ENCODE data around the gene TGFB2. TPM values are rescaled to one million over a fixed set of nuclear protein-coding genes. Genes with fewer than 3 reads are reported as not detected.

The TGFB2 gene
- total RNA-seq, 3 donors from 2014 or later (not counting 1 experiment from before 2014, with no cell fraction given): 0.07 TPM; not detected in 2

GRCh38 chr1:218459878-218460711, 115.0 kb downstream of the TGFB2 start:
- Histone ChIP-seq H3K4me1 (ENCODE audit: control insufficient read depth, insufficient read depth, low read length) (no peaks in the 10 kb centered on the region), H3K9me3 (ENCODE audit: control insufficient read depth, insufficient read depth, low read length) (no peaks in the 10 kb centered on the region), H3K36me3 (ENCODE audit: control insufficient read depth, insufficient read depth, low read length) (no peaks in the 10 kb centered on the region), H3K27ac (ENCODE audit: low read length) (no peak overlapping the region), H3K4me3 (ENCODE audit: low read length) (no peak overlapping the region), H3K27me3 (ENCODE audit: control insufficient read depth, insufficient read depth, low read length) (no peaks in the 10 kb centered on the region)
- Mint-ChIP-seq H3K4me1 (no peaks in the 10 kb centered on the region), H3K27me3 (ENCODE audit: low read depth in 2 of 2) (no peaks in the 10 kb centered on the region), H3K4me3 (no peak overlapping the region), H3K27ac (no peak overlapping the region), H3K36me3 (no peaks in the 10 kb centered on the region), H3K9me3 (no peaks in the 10 kb centered on the region)
- WGBS (ENCODE audit: insufficient coverage): 69% methylated on average over 5 of the region's 6 CpGs
- DNase-seq (no peak), ATAC-seq (no peak)
- TF ChIP-seq CTCF (IDR thresholded peaks at IDR 0.05): no peak
- intact Hi-C loops (cut with micrococcal nuclease): no loop called here

GRCh38 chr1:218461351-218461750, 116.2 kb downstream of the TGFB2 start:
- no peaks in the 10 kb centered on the region for H3K27me3 ChIP-seq (ENCODE audit: control insufficient read depth, insufficient read depth, low read length)
- intact Hi-C loops (cut with micrococcal nuclease): no loop called here
- no peaks in the 10 kb centered on the region for H3K36me3 ChIP-seq (ENCODE audit: control insufficient read depth, insufficient read depth, low read length)
- no CpG with 5 or more reads among the region's 1 CpG for WGBS (ENCODE audit: insufficient coverage)
- Mint-ChIP-seq H3K27ac (no peak overlapping the region), H3K9me3 (peaks cover 0 to 2% of the 10 kb centered on the region in 2 donors), H3K36me3 (no peaks in the 10 kb centered on the region), H3K27me3 (ENCODE audit: low read depth in 2 of 2) (no peaks in the 10 kb centered on the region), H3K4me1 (no peaks in the 10 kb centered on the region), H3K4me3 (no peak overlapping the region)
- DNase-seq (no peak), ATAC-seq (no peak)
- no peaks in the 10 kb centered on the region for H3K4me1 ChIP-seq (ENCODE audit: control insufficient read depth, insufficient read depth, low read length)
- H3K27ac ChIP-seq (ENCODE audit: low read length): no peak overlapping the region
- no peak for TF ChIP-seq CTCF (IDR thresholded peaks at IDR 0.05)
- H3K4me3 ChIP-seq (ENCODE audit: low read length): no peak overlapping the region
- H3K9me3 ChIP-seq (ENCODE audit: control insufficient read depth, insufficient read depth, low read length): no peaks in the 10 kb centered on the region

DNA sequence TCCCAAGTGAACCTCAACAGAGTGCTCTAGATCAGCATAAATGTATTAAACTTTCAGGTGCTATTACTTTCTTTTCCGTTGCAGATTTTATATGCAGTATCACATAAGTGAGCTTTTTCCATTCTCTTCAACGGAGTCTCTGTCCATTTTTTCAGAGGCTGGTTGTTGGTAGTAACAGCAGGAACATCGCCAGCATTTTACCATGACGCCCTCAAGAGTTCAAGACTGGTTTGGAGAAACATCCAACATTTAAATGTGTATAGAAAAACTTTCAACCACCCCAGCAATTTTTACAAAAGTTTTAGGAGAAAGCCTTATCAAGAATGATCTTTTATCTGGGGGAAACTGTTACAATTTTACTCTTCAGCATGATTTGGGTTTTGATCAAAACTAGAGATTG, 117.0 kb downstream of the TGFB2 start:
- Histone ChIP-seq H3K4me3 (ENCODE audit: low read length) (no peak overlapping the region), H3K9me3 (ENCODE audit: control insufficient read depth, insufficient read depth, low read length) (no peaks in the 10 kb centered on the region), H3K36me3 (ENCODE audit: control insufficient read depth, insufficient read depth, low read length) (no peaks in the 10 kb centered on the region), H3K4me1 (ENCODE audit: control insufficient read depth, insufficient read depth, low read length) (no peaks in the 10 kb centered on the region), H3K27me3 (ENCODE audit: control insufficient read depth, insufficient read depth, low read length) (no peaks in the 10 kb centered on the region), H3K27ac (ENCODE audit: low read length) (no peak overlapping the region)
- H3K4me1 Mint-ChIP-seq: no peaks in the 10 kb centered on the region
- no peak overlapping the region for H3K4me3 Mint-ChIP-seq
- no peaks in the 10 kb centered on the region for H3K36me3 Mint-ChIP-seq
- ATAC-seq (no peak), DNase-seq (no peak)
- no peak for TF ChIP-seq CTCF (IDR thresholded peaks at IDR 0.05)
- H3K9me3 Mint-ChIP-seq: peaks cover 0 to 2% of the 10 kb centered on the region in 2 donors
- H3K27me3 Mint-ChIP-seq (ENCODE audit: low read depth in 2 of 2): no peaks in the 10 kb centered on the region
- no peak overlapping the region for H3K27ac Mint-ChIP-seq
- intact Hi-C loops (cut with micrococcal nuclease): no loop called here
- 100% methylated on average over 2 of the region's 4 CpGs for WGBS (ENCODE audit: insufficient coverage)

GRCh38 chr1:218462587-218462986, 117.5 kb downstream of the TGFB2 start:
- Histone ChIP-seq H3K4me3 (ENCODE audit: low read length) (no peak overlapping the region), H3K36me3 (ENCODE audit: control insufficient read depth, insufficient read depth, low read length) (no peaks in the 10 kb centered on the region), H3K27me3 (ENCODE audit: control insufficient read depth, insufficient read depth, low read length) (no peaks in the 10 kb centered on the region), H3K9me3 (ENCODE audit: control insufficient read depth, insufficient read depth, low read length) (no peaks in the 10 kb centered on the region), H3K27ac (ENCODE audit: low read length) (no peak overlapping the region), H3K4me1 (ENCODE audit: control insufficient read depth, insufficient read depth, low read length) (no peaks in the 10 kb centered on the region)
- Mint-ChIP-seq H3K27ac (no peak overlapping the region), H3K9me3 (peaks cover 0 to 2% of the 10 kb centered on the region in 2 donors), H3K27me3 (ENCODE audit: low read depth in 2 of 2) (no peaks in the 10 kb centered on the region), H3K36me3 (no peaks in the 10 kb centered on the region), H3K4me1 (no peaks in the 10 kb centered on the region), H3K4me3 (no peak overlapping the region)
- no CpG with 5 or more reads among the region's 2 CpGs for WGBS (ENCODE audit: insufficient coverage)
- ATAC-seq: no peak
- DNase-seq: no peak
- intact Hi-C loops (cut with micrococcal nuclease): no loop called here
- no peak for TF ChIP-seq CTCF (IDR thresholded peaks at IDR 0.05)
